AG08395 (cell line): Measurements from ENCODE around the gene CCSAP.
"Not testable (repeated sequence)": the region's sequence is repeated elsewhere in the genome, so short reads cannot be mapped to it uniquely, and the experiment has no call there.

ENCODE experiments used
- DNase-seq: peaks from one replicate; pipeline ENCODE4 v3.0.0; 2012; ENCODE audit warnings: mixed read lengths, low spot score

CCSAP gene

GRCh38 chr1:229364207-229365065 is 21.6 kb upstream of the CCSAP start:
- DNase-seq = no peak

DNA sequence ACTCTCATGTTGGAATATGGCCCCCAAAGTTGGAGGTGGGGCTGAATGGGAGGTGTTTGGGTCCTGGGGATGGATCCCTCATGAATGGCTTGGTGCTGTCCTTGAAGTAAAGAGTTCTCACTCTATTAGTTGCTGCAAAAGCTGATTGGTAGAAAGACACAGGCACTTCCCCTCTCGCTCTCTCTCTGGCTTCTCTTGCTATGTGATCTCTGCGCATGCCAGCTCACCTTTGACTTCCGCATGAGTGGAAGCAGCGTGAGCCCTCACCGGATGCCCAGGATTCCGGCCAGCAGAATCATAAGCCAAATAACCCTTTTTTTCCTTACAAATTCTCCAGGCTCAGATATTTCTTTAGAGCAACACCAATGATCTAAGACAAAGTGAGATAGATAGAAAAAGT is 20.9 kb upstream of the CCSAP start:
- DNase-seq = no peak

GRCh38 chr1:229360420-229360819 is 17.6 kb upstream of the CCSAP start:
- no peak for DNase-seq

GRCh38 chr1:229355661-229356060 is 12.8 kb upstream of the CCSAP start:
- no peak for DNase-seq

GRCh38 chr1:229354226-229354625 is 11.4 kb upstream of the CCSAP start:
- no peak for DNase-seq

- DNase-seq = no peak
These were observed 10.1 kb upstream of the CCSAP start for GRCh38 chr1:229352975-229353374.

DNA sequence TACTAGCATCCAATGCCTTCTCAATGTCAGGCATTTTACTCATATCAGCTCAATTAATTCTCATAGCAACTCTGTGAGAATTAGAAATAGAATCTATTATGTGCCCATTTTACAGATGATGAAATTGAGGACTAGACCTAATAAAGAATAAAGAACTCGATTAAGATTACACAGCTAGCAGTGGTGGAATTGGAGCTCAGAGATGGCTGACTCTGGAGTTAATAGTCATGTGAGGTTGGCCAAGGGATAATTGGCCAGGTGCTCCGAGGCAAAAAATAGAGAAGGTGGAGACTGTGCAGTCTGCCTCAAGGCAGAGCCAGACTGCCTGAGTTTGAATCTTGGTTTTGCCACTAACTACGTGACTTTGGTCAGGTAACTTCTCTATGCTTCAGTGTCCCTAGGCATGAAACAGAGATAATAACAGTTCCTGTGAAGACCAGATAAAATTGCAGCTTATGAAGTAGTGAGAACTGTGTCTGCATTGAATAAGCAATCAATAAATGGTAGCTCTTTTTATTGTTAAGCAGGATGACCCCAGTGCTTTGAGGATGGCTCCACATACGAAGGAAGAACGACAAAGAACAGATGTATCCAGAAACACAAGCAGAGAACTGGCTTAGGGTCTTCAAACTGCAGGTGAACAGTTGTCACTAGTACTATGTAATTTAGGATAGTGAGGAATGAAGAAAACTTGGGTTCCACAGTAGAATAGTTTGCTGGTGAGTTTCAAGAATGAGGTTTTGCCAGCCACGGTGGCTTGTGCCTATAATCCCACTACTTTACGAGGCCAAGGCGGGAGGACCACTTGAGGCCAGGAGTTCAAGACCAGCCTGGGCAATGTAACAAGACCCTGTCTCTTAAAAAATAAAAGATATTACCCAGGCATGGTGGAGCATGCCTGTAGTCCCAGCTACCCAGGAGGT is 6.9 kb upstream of the CCSAP start:
- no peak for DNase-seq

DNA sequence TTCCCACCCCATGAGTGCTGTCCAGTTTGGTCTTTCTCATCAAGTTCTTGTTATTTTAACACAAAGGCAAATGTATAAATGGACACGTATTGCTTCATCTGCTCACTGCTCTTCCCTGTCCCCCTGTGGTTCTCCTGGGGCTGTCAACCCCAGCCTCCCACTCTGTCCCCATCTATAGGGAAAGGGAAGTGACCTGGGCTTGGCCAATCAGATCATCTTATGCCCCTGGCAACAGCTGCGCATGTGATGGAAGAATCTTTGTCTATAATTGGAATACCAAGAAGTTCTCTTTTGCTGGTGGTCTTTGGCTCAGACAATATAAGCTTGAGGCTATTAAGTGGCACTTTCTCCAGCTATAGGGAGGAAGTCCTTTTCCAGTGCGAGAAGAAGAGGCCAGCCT is 4.7 kb upstream of the CCSAP start:
- DNase-seq = no peak

DNA sequence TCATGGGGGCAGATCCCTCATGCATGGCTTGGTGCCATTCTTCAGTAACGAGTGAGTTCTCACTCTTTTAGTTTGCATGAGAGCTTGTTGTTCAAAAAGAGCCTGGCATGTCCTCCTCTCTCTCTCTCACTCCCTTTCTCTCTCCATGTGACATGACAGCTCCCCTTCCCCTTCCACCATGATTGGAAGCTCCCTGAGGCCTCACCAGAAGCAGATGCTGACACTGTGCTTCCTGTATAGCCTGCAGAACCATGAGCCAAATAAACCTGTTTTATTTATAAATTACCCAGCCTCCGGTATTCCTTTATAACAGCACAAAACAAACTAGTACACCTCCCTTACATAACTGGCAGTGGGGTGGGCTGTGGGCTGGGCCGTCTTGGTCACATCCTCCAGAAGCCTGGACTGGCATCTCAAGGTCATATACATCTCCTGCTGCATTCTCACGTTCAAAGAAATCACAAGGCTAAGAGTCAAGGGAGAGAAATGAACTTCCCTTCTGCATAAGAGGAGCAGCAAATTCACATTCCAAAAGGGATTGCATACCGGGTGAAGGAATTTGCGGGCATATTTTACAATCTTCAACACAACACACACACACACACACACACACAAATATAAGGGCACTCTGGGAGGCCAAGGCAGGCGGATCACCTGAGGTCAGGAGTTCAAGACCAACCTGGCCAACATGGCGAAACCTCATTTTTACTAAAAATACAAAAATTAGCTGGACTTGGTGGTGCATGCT is 2.3 kb upstream of the CCSAP start:
- DNase-seq = no peak

DNA sequence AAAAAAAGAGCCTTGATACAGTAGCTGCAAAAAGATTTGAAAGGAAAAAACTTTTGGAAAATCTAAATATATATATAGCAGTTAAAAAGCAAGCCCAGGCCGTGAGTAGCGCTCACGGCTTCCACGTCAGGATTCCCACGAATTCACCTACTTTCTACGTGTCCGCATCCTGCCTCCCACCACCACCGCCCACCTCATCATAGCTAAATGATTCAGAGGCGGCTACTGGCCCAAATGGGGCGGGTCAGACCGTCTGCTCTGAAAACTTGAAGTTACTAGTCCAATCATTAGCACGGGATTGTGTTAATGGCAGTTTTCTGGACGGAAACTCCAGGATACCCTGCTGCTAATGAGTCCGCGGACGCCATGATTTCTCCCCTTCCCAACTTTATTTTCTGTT is 1.3 kb upstream of the CCSAP start:
- DNase-seq = no peak

DNA sequence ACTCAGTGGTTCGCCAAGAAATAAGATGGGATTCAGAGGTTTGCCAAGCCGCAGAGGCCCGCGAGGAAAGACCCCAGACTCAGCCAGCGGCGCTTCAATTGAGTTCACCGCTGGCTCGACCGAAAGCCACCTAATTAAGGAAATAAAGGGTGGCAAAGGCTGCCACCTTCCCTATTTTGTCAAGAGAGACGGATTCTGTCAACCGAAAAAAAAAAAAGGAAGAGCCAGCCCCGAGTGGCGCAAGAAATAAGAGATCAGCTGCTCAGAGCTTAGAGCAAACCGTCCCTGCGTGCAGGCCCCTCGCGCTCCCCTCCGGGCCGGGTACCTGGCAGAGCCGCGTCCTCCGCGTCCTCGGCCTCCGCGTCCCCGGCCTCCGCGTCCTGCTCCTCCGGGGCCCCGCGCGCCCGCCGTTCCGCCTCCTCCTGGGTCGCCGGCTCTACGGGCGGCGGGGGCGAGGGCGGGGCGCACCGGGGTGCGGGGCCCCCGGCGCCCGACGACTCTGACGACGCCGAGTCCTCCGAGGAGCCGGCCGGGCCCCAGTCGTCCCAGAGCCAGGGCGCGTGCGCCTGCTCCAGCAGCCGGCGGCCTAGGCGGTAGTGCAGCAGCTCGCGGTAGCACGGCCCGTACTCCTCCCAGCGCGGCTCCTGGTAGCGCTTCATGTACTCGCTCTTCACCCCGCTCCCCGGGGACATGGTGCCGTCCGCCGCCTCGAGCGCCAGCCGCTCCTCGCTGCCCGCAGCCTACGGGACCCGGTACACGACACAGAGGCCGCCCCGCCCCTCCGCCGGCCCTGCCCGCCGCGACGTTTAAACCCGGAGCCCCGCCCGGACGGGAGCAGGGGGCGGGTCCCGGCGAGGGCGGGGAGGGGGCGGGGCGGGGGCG is 832 bp downstream of the CCSAP start:
- DNase-seq = peak; percentile 91

GRCh38 chr1:229340496-229340895 is 2.4 kb downstream of the CCSAP start:
- DNase-seq = no peak

GRCh38 chr1:229339520-229339919 is 3.3 kb downstream of the CCSAP start:
- no peak for DNase-seq

- DNase-seq = no peak
These were observed 3.8 kb downstream of the CCSAP start for GRCh38 chr1:229339086-229339485.

DNA sequence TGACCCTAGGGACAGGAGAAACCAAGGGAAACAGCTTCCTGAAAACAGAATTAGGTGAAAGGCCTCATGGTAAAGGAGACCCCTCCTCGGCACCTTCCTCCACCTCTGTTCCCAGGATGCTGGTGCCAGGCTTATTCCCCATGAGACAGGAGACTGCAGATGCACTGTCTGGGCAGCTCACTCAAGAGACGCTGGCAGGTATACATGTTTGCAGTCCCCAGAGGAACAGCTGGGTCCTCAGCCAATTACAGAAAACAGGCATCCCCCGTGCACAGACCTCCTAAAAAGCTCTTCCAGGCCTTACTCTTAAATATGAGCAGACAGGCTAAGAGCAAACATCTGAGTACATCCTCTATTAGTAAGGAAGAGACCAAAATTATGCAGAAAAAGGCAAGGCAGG is 6.5 kb downstream of the CCSAP start:
- no peak for DNase-seq

- DNase-seq = no peak
These were observed 8.1 kb downstream of the CCSAP start for GRCh38 chr1:229334716-229335115.

GRCh38 chr1:229334269-229334668 is 8.6 kb downstream of the CCSAP start:
- DNase-seq = no peak

DNA sequence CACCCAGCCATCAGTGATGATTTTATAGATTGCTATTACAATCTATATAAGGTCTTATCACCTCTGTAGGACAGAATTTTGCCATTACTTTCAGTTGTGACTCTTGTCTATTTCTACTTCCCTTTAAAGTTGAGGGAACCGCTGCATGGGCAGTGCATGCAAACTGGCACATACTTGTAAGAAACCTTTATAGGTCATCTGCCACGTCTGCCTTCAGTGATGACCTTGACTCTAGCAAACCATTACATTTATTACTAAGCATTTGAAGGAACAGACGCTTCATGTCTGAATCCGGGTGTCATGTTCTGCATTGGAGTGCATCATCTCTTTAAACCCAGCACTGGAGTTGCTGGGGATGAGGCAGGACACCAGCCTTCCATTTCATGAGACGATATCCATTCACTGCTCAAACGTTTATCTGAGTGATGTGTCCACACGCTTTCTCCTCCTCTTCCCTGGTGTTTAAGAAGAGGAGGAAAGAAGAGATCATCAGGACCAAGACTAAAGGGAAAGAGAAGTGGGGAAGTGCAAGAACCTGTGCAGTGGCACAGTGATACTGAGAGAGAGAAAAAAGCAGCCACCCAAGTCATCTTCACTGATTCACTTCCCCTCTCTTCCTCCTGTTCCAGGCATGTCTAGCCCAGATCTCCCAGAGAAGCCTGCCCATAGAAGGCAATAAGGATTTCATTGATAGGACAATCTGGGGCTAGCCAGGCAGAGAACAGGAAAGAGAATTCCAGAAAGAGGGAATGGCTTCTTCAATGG is 14.1 kb downstream of the CCSAP start:
- DNase-seq = no peak

DNA sequence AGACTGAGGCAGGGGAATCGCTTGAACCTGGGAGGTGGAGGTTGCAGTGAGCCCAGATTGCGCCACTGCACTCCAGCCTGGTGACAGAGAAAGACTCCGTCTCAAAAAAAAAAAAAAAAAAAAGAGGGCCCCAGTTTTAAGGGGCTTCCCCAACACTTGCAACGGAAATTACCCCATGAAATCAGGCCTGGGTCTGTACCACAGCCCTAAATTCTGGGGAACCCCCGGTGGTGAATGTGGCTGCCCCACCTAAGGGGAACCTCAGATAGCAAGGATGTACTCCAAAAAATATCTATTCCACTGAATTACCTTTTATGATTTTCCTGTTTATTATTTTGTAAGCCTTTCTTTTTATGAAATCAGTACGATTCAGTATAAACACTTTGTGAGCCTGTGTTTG is 15.1 kb downstream of the CCSAP start:
- DNase-seq = not testable (repeated sequence)

DNA sequence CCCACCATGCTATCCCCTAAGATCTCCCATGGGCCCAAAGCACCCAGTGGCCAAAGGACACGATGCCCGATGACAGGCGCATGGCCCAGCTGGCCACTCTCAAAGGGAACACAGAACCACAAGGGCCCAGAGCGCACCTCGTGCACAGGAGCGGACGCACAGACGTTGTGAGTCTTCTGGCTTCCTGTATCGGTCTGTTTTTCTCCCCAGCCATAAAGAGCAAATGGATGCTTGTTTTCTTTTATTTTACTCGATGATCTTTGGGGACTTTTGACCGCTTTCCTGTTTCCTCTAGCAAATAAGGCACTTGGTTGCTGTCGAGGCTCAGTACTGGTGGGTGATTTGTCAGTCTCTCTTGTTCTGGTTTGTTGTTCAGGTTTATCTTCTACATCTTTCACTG is 16.2 kb downstream of the CCSAP start:
- DNase-seq = no peak
